ENCODE results near the gene ZCCHC4.

DNA sequence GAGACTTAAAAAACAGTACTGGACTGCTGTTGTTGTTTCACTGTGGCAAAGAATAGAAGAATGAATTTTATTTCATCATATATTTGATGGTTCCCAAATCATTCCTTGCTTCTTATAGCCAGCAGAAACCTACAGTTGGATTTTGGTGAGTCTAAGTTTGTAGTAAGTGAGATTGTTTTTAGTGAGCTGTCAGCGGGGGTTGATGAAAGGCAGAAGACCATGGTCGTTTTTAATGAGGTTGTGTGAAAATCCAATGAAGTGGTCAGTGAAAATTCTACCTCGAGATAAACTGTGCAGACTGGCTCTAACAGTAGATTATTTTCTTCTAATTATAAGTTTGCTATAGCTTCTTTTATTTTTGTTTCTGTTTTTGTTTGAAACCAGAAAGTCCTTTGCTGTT, 100.7 kb downstream of the ZCCHC4 start:
- TF ChIP-seq, protein P1, sequence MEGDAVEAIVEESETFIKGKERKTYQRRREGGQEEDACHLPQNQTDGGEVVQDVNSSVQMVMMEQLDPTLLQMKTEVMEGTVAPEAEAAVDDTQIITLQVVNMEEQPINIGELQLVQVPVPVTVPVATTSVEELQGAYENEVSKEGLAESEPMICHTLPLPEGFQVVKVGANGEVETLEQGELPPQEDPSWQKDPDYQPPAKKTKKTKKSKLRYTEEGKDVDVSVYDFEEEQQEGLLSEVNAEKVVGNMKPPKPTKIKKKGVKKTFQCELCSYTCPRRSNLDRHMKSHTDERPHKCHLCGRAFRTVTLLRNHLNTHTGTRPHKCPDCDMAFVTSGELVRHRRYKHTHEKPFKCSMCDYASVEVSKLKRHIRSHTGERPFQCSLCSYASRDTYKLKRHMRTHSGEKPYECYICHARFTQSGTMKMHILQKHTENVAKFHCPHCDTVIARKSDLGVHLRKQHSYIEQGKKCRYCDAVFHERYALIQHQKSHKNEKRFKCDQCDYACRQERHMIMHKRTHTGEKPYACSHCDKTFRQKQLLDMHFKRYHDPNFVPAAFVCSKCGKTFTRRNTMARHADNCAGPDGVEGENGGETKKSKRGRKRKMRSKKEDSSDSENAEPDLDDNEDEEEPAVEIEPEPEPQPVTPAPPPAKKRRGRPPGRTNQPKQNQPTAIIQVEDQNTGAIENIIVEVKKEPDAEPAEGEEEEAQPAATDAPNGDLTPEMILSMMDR (IDR thresholded peaks at IDR 0.05; ENCODE audit: insufficient read depth, low read length), result no peak
- no peak for TF ChIP-seq POLR2AphosphoS5 (IDR thresholded peaks at IDR 0.05; ENCODE audit: low read depth)

Measured in HL-60 (cell line).